GM12874 (cell line): Measurements from ENCODE around the gene ZCCHC9.

Experiments
- CTCF ChIP-seq: IDR thresholded peaks from 2 replicates; pipeline ENCODE4 v1.5.1; 2011; ENCODE audit warnings: low read depth, mild to moderate bottlenecking, control low read depth, low read length, moderate library complexity; ENCODE audit not compliant: insufficient read depth

The ZCCHC9 gene

DNA sequence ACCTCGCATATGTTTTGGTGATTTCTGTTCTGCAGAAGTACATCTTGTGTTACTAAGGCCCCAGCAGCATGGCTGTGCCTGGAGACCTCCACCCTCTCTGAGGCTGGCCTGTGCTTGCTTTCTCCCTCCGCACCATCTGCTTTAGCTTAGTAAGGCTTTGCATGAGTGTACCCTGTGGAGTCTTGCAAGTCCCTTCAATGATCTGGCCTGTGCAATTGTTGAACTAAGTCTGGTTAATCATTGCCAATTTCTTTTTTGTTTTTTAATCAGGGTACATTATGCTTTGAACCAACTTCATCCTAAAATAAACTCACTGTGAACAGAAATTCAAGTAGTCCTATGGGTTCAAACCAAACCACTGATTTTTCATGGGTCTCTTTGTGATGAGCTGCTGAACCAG lies 60.2 kb downstream of the ZCCHC9 start:
- TF ChIP-seq CTCF, result no peak
